HG02678 (cell line): ENCODE data around the gene FAM120C.

Experiments
- ATAC-seq: cut with Tn5 transposase; IDR thresholded peaks from one replicate; pipeline ENCODE4 v1.9.1; 2021; ENCODE audit warnings: mild to moderate bottlenecking, moderate library complexity; ENCODE audit not compliant: unreplicated experiment

The FAM120C gene

DNA sequence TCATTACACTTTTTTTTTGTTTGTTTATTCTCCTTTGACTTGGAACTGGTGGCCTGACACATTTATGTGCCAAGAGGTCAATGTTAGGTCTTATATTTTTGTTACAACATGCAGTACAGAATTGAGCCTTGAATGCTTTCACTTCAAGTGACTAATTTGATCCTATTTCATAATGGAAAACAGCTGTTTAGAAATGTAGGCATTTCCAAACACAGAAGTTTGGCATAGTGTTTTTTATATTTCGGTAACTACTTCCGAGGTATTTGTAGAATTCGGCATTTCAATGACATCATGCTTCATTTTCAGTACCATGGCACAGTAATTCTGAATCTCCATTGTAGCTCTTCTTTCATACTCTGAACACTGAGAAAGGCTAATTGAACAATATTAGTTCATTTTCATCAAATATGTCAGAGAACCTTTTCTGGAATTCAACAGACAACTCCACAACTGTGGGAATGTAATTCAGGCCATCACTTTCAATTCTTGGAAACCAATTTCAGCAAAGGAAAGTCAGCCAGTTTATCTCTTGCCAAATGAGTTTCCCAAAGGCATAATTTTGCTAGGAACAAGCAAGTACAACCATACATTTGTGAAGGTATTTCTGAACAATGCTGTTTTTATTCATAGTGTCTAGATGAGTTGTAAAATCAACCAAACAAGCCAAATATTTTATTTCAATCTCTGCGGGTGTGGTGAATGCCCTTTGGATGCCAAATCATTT, 11.4 kb downstream of the FAM120C start:
- ATAC-seq = no peak

DNA sequence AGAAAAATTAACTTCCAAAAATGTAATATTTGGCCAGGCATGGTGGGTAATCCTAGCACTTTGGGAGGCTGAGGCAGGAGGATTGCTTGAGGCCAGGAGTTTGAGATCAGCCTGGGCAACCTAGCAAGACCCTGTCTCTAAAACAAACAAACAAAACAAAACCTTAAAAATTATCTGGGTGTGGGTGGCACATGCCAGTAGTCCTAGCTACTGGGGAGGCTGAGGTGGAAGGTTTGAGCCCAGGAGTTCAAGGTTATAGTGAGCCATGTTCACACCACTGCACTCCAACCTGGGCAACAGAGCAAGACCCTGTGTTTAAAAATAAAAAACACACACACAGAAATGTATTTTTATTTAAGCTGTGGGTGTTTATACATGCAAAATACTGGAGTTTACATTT, 12.0 kb downstream of the FAM120C start:
- no peak for ATAC-seq

DNA sequence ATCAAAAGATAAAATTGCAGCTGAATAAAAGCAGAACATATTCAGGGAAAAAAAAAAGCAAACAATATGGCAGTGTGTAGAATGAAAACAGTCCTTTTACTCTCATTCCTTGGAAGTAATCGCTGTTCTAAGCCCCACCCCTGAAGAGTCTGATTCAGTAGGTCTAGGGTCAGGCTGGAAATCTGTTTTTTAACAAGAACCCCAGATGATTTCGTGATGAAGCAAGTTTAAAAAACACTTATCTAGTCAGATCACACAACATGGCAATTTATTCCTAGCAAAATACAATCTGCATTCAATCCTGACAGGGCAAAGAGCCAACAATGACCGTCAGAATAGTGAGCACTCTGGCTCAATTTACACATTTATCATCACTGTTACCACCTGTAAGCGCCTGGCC, 16.1 kb downstream of the FAM120C start:
- no peak for ATAC-seq

DNA sequence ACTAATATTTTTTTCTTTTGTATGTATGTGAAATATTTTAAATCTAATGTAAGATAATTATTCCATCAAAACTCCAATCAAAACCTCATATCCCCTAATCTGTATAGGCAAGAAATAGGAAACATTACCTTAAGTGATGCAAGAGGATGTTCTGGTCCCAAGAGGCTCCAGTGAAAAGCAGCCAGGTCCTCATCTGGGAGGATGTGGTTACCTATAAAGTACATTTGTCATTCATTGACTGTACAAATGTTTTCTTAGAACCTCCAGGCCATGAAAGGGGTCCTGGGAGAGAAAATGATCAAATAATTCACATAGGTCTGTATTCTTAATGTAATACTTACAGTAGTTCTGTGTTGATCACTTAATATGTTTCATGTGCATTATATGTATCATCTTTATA, 25.5 kb downstream of the FAM120C start:
- no peak for ATAC-seq

DNA sequence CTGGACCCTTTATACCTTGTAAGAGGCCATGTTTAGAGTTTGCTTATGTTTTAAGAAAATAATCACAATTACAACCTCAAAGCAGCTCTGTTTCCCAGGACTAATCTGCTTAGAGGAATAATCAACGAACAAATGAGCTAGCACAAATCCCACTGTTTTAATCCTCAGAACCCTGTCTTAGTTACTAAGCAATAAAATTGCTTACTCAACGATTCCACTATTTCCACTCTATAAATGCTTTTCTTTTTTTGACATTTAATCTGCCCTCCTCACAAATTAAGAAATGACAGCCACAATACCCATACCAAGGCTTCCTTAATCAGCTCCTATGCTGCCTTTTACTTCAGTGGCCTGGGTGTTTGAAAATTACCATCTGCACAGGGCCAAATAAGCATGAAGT, 48.8 kb downstream of the FAM120C start:
- ATAC-seq = no peak

DNA sequence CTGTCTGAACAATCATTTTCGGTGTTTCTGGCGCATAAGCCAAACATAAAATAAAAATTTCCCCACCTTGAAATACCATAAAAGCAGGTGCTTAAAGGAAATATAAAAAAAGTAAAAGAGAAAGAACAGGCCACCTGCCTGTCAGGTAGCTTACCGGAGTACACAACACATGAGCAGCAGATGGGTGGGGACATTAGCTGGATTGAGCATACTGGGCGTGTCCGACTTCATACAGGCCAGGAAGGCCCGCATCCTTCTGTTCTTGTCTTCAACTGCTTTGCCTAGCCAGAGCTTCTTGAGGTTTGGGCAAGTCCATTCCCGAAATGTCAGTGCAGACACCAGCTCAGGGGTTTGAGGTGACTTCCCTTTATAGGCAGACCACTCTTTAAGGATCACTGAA, 66.7 kb downstream of the FAM120C start:
- no peak for ATAC-seq

DNA sequence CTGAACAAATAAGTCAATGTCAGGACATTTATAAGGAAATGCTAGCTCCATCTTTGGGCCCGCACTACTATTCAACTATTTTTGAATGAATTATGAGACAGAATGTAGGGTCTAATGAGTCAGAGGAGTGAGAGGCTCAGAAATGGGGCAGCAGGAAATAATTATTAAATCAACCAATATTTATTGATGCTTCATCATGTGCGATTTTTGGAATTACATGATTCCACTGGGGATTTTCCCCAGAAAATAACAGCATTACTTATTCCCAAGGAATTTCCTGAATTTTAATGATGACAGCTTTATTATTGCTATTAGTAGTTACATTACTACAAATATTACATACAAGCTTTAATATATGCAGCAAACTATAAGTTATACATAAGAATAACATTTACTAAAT, 89.5 kb downstream of the FAM120C start:
- ATAC-seq = no peak

DNA sequence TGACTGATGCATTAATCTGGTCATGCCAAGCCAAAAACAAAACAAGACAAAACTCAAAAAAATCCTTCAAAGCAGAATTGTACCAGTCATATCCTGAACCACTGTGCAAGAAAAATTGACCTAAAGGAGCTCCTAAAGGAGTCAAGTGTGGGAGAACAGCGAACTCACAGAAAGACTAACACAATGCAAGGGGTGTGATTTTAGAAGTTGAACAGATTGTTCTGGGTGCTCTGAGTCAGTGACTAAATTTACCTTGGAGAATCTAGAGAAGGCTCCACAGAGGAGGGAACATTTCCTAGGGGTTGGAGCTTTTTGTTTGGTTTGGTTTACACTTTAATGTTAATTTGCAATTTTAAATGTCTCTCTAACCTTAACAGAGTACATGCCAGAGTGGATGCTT, 89.9 kb downstream of the FAM120C start:
- ATAC-seq = no peak

DNA sequence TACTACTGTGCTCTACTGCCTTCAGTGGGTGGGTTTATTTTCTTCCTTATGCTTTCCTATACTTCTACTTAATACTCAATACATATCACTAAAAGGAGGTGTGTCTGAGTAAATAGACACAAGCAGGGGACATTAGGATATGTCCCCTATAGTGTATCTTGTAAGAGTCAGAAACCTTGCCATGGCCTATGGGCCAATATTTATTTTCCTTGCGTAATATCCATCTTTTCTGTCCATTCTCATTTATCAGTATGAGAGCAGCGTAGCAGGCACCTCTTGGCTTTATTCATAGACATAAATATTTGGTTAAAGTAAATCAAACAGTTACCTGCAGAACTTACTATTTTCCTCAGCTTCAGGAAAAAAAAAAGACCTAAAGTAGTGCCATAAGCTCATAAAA, 92.2 kb downstream of the FAM120C start:
- no peak for ATAC-seq

DNA sequence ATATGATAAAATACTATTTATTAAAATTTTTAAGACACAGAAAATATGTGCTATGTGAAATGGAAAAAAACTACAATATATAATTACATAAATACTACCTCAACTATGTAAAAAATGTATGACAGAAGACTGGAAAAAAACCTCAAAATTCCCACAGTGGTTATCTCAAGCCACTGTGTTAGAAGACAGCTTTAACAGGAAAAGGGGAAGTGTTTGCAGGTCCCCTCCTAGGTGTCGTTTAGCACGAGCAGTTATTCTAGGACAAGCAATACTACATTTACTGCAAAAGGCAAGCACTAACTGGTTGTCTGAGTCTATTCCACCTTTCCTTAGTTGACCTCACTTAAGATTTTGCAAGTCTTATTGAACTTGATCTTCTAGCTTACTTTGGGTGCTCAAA, 93.9 kb downstream of the FAM120C start:
- ATAC-seq = no peak

DNA sequence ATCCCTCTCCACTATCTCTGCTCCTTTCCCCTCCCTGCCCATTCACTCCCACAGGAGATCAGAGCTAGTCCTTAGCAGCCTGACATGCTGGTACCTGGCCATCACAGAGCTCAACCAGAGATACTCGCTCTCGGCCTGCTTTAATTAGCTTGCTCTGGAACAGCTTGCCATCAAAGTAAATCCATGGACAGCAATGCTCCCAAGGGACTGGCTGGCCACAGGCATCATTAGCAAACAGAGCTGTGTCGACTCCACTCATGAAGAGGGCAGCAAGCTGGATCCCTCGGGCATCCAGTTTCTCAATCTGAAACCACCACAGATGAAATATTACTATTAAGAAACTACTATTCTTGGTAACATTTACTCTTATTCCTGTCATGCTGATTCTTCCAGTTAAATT, 95.4 kb downstream of the FAM120C start:
- ATAC-seq = no peak

DNA sequence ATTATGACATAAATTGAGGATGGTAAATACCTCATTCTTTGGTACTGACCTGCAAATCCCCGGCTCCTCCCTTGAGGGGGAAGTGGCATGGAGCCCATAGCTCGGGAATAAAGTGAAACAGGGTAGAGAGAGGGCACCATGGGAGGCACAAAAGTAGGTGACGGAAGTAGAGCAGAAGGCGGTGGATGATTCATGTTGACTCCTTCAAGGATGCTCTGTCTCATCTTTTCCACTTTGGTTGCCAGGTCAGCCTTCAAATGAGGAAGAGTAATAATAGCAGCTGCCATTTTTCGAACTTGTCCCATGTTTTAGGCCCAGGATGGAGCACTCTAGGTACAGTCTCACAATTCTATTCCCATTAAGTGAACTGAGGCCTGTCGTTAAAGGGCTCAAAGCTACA, 97.4 kb downstream of the FAM120C start:
- no peak for ATAC-seq

DNA sequence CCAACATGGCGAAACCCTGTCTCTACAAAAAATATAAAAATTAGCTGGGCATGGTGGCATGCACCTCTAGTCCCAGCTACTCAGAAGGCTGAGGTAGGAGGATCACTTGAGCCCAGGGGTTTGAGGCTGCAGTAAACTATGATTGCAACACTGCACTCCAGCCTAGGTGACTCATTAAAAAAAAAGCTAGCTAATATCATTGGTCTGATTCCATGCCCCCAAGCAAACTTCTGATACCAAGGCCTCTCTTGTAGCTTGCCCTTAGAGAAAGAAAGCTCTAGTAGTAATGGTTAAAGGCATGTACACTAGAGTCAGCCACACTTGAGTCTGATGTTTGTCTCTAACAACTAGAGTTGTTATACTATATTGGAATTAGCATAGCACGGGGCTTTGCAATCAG, 106.2 kb downstream of the FAM120C start:
- no peak for ATAC-seq

DNA sequence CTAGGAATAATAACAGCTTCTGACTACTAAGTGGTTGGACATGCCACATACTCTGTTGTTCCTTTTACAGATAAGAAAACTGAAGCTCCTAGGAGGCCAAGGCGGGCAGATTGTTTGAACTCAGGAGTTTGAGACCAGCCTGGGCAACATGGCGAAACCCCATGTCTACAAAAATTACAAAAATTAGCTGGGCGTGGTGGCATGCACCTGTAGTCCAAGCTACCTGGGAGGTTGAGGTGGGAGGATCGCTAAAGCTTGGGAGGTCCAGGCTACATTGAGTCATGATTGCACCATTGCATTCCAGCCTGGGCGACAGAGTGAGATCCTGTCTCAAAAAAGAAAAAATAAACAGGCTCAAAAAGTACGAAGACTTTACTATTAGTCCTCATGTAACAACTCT, 108.2 kb downstream of the FAM120C start:
- no peak for ATAC-seq

DNA sequence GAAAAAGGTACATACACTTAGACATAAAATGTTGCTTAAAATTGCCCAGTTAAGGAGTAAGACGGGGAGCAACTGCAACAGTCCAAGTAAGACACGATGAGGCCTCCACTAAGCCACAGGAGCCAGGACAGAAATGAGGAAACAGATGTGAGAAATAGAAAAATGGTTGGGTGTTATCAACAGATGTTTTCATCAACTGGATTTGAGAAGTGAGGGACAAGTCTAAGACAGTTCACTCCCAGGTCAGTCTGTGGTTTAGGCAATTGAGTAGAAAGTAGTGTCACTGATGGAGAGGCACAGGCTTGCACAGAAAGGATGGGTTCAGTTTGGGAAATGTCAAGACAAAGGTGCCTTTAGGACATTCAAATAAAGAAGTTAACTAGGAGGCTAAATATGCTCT, 115.3 kb downstream of the FAM120C start:
- no peak for ATAC-seq

DNA sequence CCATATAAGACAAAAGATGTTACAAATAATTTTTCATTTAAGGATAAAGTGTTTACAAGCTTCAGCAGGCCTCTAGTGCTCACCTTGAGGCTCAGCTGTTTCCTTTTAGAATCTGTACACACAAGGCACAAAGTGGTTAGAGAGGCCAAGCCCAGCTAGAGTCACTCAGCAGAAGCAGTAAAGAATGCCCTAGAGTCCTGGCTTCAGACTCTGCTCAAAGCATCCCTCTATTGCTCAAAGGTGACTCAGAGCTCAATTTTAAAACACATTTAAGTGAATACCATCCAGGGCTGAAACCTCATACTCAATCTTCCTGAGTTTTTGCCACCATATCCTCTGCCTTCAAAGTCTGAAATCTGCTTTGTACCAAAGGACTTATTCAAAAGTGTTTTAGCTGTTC, 116.2 kb downstream of the FAM120C start:
- ATAC-seq = no peak

DNA sequence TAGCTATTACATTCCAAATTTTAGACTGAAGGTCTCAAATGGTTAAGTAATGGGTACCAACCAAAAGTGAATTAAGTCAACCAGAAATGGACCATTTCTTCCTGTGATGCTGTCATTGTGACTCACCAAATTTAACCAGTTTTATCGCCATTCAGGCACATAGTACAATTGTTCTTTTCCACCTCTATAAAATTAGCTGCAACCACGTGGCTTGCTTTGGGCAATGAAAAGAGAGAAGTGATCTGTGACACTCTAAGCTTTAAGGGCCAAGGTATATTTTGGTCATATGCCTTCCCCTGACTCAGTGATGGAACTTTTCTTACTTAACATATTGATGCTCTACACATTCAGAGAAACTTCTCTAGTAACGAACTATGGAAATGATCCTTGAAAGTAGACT, 118.5 kb downstream of the FAM120C start:
- ATAC-seq = no peak

DNA sequence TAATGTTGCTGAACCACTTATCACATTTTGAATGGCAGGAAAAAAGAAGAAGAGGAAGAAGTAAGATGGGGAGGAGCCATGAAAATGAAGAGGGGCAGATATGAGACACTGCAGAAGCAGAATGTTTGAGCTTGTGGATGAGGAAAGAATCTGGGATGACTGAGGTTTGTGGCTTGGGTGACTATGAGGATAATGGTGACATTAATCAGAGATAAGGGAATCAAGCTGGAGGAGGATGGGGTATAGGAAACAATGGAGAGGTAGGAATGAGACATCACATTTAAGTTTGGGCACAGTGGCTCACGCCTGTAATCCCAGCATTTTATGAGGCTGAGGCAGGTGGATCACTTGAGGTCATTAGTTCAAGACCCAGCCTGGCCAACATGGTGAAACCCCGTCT, 119.7 kb downstream of the FAM120C start:
- ATAC-seq = no peak

DNA sequence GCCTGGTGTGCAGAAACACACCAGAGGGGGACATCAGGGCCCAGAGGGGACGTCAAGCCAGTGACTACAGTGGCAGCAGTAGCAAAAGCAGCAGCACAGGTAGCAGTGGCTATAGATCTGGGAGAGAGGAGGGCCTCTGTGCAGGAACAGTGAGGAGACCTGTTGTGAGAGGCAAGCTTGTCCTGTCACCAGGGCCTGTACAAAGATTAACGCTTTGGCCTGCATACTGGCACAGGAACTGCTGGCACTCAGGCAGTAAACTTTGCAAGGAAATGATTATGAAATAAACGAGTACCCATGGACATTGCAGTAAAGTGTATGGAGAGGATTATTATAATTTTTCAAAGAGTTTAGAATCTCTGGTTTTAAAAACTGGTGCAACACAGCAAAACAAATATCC, 133.3 kb downstream of the FAM120C start:
- no peak for ATAC-seq

DNA sequence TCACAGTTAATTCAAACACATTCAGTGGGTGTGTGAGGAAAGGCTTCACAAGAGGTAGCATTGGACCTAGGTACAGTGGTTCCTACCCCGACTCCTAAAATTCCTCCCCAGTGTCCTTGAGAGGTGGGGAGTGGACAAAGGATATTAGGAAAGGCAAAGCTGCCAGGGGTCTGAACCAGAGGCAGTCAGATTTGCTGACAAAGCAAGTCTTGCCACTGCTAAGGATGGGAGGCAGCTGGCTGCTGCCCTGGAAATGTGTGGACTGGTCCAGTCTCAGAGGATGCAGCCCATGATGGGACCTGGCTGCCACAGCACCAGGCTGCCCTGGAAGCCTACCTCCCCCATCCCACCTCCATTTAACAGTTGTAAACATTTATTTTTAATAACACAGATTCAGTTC, 134.6 kb downstream of the FAM120C start:
- no peak for ATAC-seq

DNA sequence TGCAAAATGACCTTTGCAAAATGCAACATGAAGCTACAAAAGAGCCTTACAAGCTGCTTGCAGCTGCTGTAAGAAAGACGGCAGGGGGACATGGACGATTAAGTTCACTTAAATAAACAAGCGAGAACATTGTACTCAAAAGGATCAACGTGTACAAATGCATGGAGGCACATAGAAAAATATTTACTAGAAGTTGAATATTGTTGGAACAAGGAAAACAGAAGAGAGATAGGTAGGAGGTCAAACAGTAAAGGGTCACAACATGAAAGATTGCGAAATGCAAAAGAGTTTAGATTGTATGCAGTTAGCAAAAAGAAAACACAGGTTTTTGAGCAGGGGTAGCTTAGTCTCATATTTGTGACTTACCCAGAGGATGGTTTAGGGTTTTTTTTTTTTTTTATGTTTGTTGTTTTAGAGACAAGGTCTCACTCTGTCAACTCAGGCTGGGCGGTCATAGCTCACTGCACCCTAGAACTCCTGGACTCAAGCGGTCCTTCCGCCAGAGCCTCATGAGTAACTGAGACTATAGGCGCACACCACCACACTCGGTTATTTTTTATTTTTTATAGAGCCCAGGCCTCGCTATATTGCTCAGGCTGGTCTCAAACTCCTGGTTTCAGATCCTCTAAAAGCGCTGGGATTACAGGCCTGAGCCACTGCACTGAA, 137.4 kb downstream of the FAM120C start:
- no peak for ATAC-seq

DNA sequence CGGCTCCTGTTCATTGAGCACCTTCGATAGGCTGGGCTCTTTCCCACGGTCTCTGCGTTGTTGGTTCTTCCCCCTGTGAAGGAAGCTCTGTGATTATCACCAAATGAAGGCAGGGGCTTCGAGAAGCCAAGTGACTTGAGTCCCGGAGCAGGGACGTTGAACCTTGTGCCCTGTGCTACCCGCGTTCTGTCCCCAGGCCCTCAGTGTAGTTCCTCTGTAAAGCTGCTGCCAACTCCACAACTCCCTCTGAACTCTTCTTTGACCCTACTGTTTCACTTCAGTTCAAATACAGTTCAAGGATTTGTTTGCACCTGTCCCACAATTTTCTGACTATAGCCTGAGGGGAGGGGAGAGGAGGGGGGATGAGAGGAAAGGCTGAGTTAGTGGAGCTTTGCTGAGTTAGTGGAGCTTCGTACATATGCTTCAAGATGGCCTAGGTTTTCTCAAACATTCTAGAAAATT, 138.1 kb downstream of the FAM120C start:
- no peak for ATAC-seq
